ENCODE data around the gene CUL9. TPM values are rescaled to one million over a fixed set of nuclear protein-coding genes. Genes with fewer than 3 reads are reported as not detected.

The CUL9 gene
- total RNA-seq, 1 donor from 2014 or later: 14.5 TPM

DNA sequence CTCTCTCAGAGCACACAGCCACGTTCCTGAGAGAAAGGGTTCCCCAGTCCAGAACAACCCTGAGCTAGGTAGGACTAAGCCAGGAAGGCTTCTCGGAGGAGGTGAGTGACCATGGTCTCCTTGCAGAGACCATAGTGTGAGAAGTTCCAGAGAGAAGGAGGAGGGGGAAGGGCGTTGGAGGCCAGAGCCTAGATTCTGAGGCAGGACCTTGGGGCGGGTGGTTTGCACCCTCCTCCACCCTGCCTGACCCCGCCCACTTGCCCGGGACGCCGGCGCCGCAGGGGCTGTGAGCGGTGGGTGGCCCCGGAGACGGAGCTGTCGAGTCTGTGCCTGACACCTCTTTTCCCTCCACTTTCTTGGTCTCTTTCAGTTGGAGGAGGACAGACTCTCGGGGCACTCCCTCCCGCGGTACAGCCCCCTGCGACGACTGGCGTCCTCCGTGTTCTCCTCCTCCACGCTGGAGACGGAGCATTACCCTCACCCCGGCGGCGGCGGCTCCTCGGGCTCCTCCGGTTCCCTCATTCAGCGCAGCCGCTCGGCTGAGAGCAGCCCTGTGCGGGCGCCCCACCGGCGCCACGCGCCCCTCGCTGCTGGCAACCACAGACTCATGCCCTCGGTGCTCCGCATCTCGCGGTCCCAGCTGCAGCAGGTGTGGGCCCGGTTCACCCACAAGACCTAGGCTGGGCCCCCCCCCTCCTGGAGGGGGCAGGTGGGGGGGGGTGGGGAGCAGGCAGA lies 87.4 kb downstream of the CUL9 start:
- peak; percentile 17 for DNase-seq (ENCODE audit: low read depth)

DNA sequence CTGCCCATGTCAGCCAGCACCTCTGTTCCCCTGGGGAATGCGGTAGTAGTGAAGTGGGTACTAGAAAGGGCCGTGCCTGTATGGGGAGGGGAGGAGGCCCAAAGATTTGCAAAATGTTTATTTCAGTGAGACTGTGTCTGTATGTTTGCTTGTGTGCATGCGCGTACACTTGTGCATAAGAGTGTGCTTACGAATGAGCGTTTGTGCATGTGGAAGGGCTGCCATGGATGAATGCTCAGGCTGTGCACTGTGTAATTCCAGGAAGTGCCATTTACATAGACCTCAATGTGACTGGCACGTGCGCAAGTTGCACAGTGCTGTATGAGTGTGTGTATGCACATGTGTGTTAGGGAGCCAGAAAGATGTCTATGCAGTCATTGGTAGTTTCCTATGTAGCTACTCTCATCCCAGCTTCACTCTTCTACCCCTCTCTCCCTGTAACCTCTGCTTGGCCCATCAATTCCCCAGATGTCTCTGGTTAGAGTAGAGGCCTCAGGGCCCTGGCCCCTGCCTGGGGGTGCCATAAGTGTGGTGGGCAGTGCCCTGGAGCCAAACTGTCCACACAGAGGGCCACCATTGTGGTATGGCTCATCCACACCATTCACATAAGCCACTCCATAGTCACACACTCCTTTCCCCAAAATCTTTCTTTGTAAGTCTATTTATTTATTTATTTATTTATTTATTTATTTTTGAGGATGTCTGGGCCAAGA lies 89.3 kb downstream of the CUL9 start:
- DNase-seq (ENCODE audit: low read depth): no peak

DNA sequence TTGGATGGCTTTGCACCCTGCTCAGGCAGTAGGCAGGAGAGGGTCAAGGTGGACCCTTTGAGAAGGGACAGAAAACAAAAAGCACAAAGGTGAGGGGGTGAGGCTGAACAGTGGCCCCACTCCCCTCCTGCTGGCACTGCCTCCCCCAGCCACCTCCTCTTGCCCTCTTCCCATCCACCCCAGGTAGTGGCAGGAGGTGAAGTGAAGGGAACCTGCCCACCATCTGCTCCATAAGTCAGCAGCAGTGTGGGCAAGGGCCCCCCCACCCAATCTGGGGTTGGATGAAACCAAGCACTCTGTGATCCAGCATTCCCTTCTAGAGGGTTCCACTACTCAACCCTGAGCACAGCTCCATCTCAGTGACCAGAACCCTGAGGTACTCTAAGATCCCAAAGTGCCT lies 89.9 kb downstream of the CUL9 start:
- no peak for DNase-seq (ENCODE audit: low read depth)

DNA sequence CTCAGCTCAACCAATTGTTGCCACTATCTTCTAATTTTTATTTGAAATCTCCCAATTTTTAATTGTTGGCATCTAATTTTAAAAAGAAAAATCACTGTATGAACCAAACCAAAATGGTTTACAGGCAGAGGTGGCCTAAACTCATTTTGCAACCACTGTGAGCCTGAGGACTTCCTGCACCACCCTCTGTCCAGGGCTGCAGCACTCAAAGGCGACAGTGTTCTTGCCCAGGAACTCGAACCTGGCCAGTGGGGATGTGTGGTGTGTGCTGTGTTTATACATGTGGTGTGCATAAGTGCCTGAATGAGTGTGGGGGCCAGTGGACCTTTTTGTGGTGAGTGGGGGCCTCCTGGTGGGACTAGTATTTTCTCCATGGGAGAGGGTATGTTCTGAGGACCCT lies 91.7 kb downstream of the CUL9 start:
- DNase-seq (ENCODE audit: low read depth): no peak

Other genes with a start within 250 kb of the CUL9 start
- not detected in 2 replicates for gene GNMT, start 221.4 kb upstream of the CUL9 start, total RNA-seq
- 29.3 and 32.8 TPM in 2 replicates for gene PEX6, start 203.0 kb upstream of the CUL9 start, total RNA-seq
- gene PPP2R5D, start 197.6 kb upstream of the CUL9 start, total RNA-seq: 50.5 and 52.1 TPM in 2 replicates
- gene MEA1, start 168.2 kb upstream of the CUL9 start, total RNA-seq: 29.2 and 33.6 TPM in 2 replicates
- gene KLHDC3, start 167.9 kb upstream of the CUL9 start, total RNA-seq: 94.5 and 194 TPM in 2 replicates
- 64.0 and 65.6 TPM in 2 replicates for gene RRP36, start 160.6 kb upstream of the CUL9 start, total RNA-seq
- 54.1 and 58.1 TPM in 2 replicates for gene CUL7, start 128.3 kb upstream of the CUL9 start, total RNA-seq
- gene MRPL2, start 122.8 kb upstream of the CUL9 start, total RNA-seq: 17.6 and 27.3 TPM in 2 replicates
- gene KLC4, start 122.6 kb upstream of the CUL9 start, total RNA-seq: 21.0 and 23.6 TPM in 2 replicates
- 38.9 and 47.5 TPM in 2 replicates for gene PTK7, start 105.9 kb upstream of the CUL9 start, total RNA-seq
- 66.1 and 69.9 TPM in 2 replicates for gene SRF, start 10.9 kb upstream of the CUL9 start, total RNA-seq
- gene DNPH1, start 47.3 kb downstream of the CUL9 start, total RNA-seq: 63.6 and 109 TPM in 2 replicates
- gene TTBK1, start 61.3 kb downstream of the CUL9 start, total RNA-seq: not detected in 2 replicates
- not detected in 2 replicates for gene SLC22A7, start 116.1 kb downstream of the CUL9 start, total RNA-seq
- 0.78 TPM in 1 of 2 replicates, not detected in the other for gene CRIP3, start 126.6 kb downstream of the CUL9 start, total RNA-seq
- gene ZNF318, start 187.5 kb downstream of the CUL9 start, total RNA-seq: 14.4 and 14.9 TPM in 2 replicates
- gene ABCC10, start 245.3 kb downstream of the CUL9 start, total RNA-seq: 10.5 and 11.6 TPM in 2 replicates